Activated naive CD8-positive, alpha-beta T cell treated with anti-CD3 and anti-CD28 coated beads, Interleukin-2, amount 10 ng/mL, durations not matched to agents 7 days and 5 days (primary cell): ENCODE results near the gene PCDHB4. TPM values are rescaled to one million over a fixed set of nuclear protein-coding genes. Genes with fewer than 3 reads are reported as not detected.
"Not testable (repeated sequence)": the region's sequence is repeated elsewhere in the genome, so short reads cannot be mapped to it uniquely, and the experiment has no call there.

Experiments
- ATAC-seq: fragments of 150-1000 bp; cut with Tn5 transposase; one replicate; pipeline ENCODE4 v1.10.0; 2021; ENCODE audit warnings: low read depth, moderate library complexity
- POLR2A ChIA-PET: fragments of 350-600 bp; sonication (Branson Sonifier 250); formaldehyde crosslinking; loops from one replicate; lab custom pipeline; 2021; ENCODE audit warnings: antibody characterized with exemption; lab: Charles Lee
- DNase-seq: peaks from one replicate; pipeline ENCODE4 v3.0.0; 2021
- H3K27ac Mint-ChIP-seq: one replicate; pipeline ENCODE4 v1.8.0; 2022; ENCODE audit warnings: mild to moderate bottlenecking, mixed read lengths
- H3K27me3 Mint-ChIP-seq: one replicate; pipeline ENCODE4 v1.8.0; 2022; ENCODE audit warnings: mild to moderate bottlenecking, moderate library complexity, mixed read lengths
- H3K36me3 Mint-ChIP-seq: one replicate; pipeline ENCODE4 v1.8.0; 2021; ENCODE audit warnings: mild to moderate bottlenecking, mixed read lengths
- H3K4me1 Mint-ChIP-seq: one replicate; pipeline ENCODE4 v1.8.0; 2021; ENCODE audit warnings: mixed read lengths
- H3K4me3 Mint-ChIP-seq: one replicate; pipeline ENCODE4 v1.8.0; 2022; ENCODE audit warnings: mild to moderate bottlenecking, moderate library complexity, mixed read lengths
- H3K9me3 Mint-ChIP-seq: one replicate; pipeline ENCODE4 v1.8.0; 2021; ENCODE audit warnings: mixed read lengths
- total RNA-seq, 2 experiments: library from RNA; stranded (reverse); gene quantifications; one replicate each; pipeline ENCODE4 v1.2.3, GENCODE V29; 2021

PCDHB4 gene
- total RNA-seq, 2 experiments from 2014 or later: not detected

DNA sequence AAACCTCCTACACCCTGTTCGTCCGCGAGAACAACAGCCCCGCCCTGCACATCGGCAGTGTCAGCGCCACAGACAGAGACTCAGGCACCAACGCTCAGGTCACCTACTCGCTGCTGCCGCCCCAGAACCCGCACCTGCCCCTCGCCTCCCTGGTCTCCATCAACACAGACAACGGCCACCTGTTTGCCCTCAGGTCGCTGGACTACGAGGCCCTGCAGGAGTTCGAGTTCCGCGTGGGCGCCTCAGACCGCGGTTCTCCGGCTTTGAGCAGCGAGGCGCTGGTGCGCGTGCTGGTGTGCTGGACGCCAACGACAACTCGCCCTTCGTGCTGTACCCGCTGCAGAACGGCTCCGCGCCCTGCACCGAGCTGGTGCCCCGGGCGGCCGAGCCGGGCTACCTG lies 35.7 kb downstream of the PCDHB4 start:
- H3K9me3 Mint-ChIP-seq: peaks cover 11% of the 10 kb centered on the region
- H3K27me3 Mint-ChIP-seq, H3K36me3 Mint-ChIP-seq, ATAC-seq, H3K4me1 Mint-ChIP-seq, POLR2A ChIA-PET, DNase-seq, H3K27ac Mint-ChIP-seq, H3K4me3 Mint-ChIP-seq: not testable (repeated sequence)

GRCh38 chr5:141157901-141158300 lies 36.3 kb downstream of the PCDHB4 start:
- H3K4me1 Mint-ChIP-seq, POLR2A ChIA-PET, H3K27me3 Mint-ChIP-seq, ATAC-seq, DNase-seq, H3K27ac Mint-ChIP-seq, H3K4me3 Mint-ChIP-seq, H3K36me3 Mint-ChIP-seq: not testable (repeated sequence)
- peaks cover 11% of the 10 kb centered on the region for H3K9me3 Mint-ChIP-seq

GRCh38 chr5:141172381-141173204 lies 51.0 kb downstream of the PCDHB4 start, which contains the start of gene PCDHB7:
Gene PCDHB7 (plus strand): TSS chr5:141172644. CDS start chr5:141172836, 192 bp downstream.
- Mint-ChIP-seq H3K4me3 (no peak within 1 kb of the TSS), H3K27me3 (no peaks in the 10 kb centered on the region), H3K36me3 (no peaks in the 10 kb centered on the region), H3K4me1 (no peaks in the 10 kb centered on the region), H3K27ac (no peak within 1 kb of the TSS), H3K9me3 (peaks cover 1% of the 10 kb centered on the region)
- POLR2A ChIA-PET: no interaction called here
- DNase-seq (no peak), ATAC-seq (no peak)

DNA sequence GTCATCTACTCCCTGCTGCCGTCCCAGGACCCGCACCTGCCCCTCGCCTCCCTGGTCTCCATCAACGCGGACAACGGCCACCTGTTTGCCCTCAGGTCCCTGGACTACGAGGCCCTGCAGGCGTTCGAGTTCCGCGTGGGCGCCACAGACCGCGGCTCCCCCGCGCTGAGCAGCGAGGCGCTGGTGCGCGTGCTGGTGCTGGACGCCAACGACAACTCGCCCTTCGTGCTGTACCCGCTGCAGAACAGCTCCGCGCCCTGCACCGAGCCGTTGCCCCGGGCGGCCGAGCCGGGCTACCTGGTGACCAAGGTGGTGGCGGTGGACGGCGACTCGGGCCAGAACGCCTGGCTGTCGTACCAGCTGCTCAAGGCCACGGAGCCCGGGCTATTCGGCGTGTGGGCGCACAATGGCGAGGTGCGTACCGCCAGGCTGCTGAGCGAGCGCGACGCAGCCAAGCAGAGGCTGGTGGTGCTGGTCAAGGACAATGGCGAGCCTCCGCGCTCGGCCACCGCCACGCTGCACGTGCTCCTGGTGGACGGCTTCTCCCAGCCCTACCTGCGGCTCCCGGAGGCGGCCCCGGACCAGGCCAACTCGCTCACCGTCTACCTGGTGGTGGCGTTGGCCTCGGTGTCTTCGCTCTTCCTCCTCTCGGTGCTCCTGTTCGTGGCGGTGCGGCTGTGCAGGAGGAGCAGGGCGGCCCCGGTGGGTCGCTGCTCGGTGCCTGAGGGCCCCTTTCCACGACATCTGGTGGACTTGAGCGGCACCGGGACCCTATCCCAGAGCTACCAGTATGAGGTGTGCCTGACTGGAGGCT lies 52.9 kb downstream of the PCDHB4 start:
- H3K9me3 Mint-ChIP-seq, H3K4me1 Mint-ChIP-seq, ATAC-seq, H3K27me3 Mint-ChIP-seq, POLR2A ChIA-PET, H3K4me3 Mint-ChIP-seq, DNase-seq, H3K36me3 Mint-ChIP-seq: not testable (repeated sequence)
- H3K27ac Mint-ChIP-seq: peak overlapping the region; percentile 18

Other genes starting within 250 kb of the PCDHB4 start
- not detected for gene PCDHA12, start 246.5 kb upstream of the PCDHB4 start, total RNA-seq
- not detected for gene PCDHA13, start 239.7 kb upstream of the PCDHB4 start, total RNA-seq
- gene PCDHAC1, start 195.5 kb upstream of the PCDHB4 start, total RNA-seq: not detected
- gene PCDHAC2, start 155.3 kb upstream of the PCDHB4 start, total RNA-seq: not detected
- not detected for gene PCDHB1, start 70.4 kb upstream of the PCDHB4 start, total RNA-seq
- not detected for gene PCDHB2, start 27.2 kb upstream of the PCDHB4 start, total RNA-seq
- gene PCDHB3, start 21.3 kb upstream of the PCDHB4 start, total RNA-seq: not detected
- gene PCDHB5, start 13.4 kb downstream of the PCDHB4 start, total RNA-seq: not detected
- not detected for gene PCDHB6, start 28.2 kb downstream of the PCDHB4 start, total RNA-seq
- gene PCDHB7, start 50.8 kb downstream of the PCDHB4 start, total RNA-seq: not detected
- not detected for gene PCDHB8, start 56.0 kb downstream of the PCDHB4 start, total RNA-seq
- gene PCDHB16, start 60.6 kb downstream of the PCDHB4 start, total RNA-seq: not detected
- gene PCDHB9, start 65.3 kb downstream of the PCDHB4 start, total RNA-seq: not detected
- not detected for gene PCDHB10, start 70.5 kb downstream of the PCDHB4 start, total RNA-seq
- not detected for gene PCDHB11, start 77.8 kb downstream of the PCDHB4 start, total RNA-seq
- not detected for gene PCDHB12, start 86.9 kb downstream of the PCDHB4 start, total RNA-seq
- gene PCDHB13, start 92.1 kb downstream of the PCDHB4 start, total RNA-seq: not detected
- gene PCDHB14, start 101.5 kb downstream of the PCDHB4 start, total RNA-seq: under 1 TPM in 1 of 2 experiments, not detected in 1; 0.06 TPM
- gene PCDHB15, start 123.6 kb downstream of the PCDHB4 start, total RNA-seq: under 1 TPM in 1 of 2 experiments, not detected in 1; 0.06 TPM
- 1 to 10 TPM in 1 of 2 experiments, under 1 TPM in 1; 0.99 to 1.3 TPM for gene SLC25A2, start 182.2 kb downstream of the PCDHB4 start, total RNA-seq
- gene TAF7, start 199.0 kb downstream of the PCDHB4 start, total RNA-seq: 10 to 100 TPM; 86.2 to 95.9 TPM
- under 1 TPM; 0.11 to 0.31 TPM for gene PCDHGA1, start 208.7 kb downstream of the PCDHB4 start, total RNA-seq
- gene PCDHGA2, start 216.9 kb downstream of the PCDHB4 start, total RNA-seq: under 1 TPM; 0.08 to 0.09 TPM
- under 1 TPM in 1 of 2 experiments, not detected in 1; 0.14 TPM for gene PCDHGA3, start 222.0 kb downstream of the PCDHB4 start, total RNA-seq
- gene PCDHGB1, start 228.3 kb downstream of the PCDHB4 start, total RNA-seq: not detected
- gene PCDHGA4, start 233.2 kb downstream of the PCDHB4 start, total RNA-seq: under 1 TPM; 0.25 to 0.28 TPM
- under 1 TPM; 0.64 to 0.88 TPM for gene PCDHGB2, start 238.2 kb downstream of the PCDHB4 start, total RNA-seq
- under 1 TPM; 0.23 to 0.30 TPM for gene PCDHGA5, start 242.3 kb downstream of the PCDHB4 start, total RNA-seq
- under 1 TPM; 0.44 to 0.82 TPM for gene PCDHGB3, start 248.4 kb downstream of the PCDHB4 start, total RNA-seq